GM18867 (cell line): ENCODE data around the gene KRTAP5-2.

ENCODE experiments used
- ATAC-seq: cut with Tn5 transposase; IDR thresholded peaks from one replicate; pipeline ENCODE4 v1.9.1; 2021; ENCODE audit warnings: mild to moderate bottlenecking, moderate library complexity; ENCODE audit not compliant: unreplicated experiment

KRTAP5-2 gene

DNA sequence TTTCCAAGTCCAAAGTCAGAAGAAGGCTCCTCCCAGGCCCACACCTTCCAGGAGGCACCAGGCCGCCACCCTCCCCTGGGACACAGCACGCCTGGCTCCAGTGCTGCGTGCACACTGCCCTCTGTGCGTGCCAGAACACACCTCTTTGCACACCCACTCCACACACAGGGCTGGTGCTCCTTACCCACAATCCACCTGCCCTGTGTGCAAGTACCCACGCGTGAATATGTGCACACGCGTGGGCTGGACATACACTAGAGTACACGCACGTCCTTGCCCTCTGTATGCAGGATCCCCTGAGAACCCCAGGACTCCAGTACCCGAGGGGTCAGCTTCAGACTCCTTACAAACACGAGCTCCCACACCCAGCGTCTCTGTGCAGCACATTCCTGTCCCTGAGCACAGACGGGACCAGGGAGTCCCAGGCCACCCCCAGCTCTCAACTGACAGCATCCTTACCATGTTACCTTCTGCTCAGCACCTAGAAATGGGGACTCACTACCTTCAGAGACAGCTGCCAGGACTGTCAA lies 28.8 kb downstream of the KRTAP5-2 start:
- no peak for ATAC-seq

GRCh38 chr11:1568441-1568911 lies 29.6 kb downstream of the KRTAP5-2 start:
- no peak for ATAC-seq

DNA sequence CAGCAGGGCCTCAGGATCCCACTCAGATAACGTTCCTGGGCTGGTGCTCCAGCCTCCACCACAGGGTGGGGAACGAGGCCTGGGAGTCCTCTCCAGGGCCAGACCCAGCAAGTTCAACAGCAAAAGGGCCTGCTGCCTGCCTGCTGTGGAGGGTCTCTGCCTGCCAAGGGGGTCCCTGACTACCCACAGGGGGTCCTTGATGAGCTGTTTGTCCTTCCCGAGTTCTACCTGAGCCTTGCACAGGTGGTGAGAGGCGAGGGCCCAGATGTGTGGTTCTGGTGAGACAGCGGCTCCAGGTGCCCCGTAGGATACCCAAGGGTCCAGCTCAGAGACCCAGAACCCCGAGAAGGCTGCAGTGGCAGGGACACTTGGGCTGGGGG lies 30.4 kb downstream of the KRTAP5-2 start:
- ATAC-seq: no peak

GRCh38 chr11:1567052-1567720 lies 30.9 kb downstream of the KRTAP5-2 start:
- ATAC-seq: no peak

GRCh38 chr11:1566381-1567051 lies 31.6 kb downstream of the KRTAP5-2 start:
- no peak for ATAC-seq

DNA sequence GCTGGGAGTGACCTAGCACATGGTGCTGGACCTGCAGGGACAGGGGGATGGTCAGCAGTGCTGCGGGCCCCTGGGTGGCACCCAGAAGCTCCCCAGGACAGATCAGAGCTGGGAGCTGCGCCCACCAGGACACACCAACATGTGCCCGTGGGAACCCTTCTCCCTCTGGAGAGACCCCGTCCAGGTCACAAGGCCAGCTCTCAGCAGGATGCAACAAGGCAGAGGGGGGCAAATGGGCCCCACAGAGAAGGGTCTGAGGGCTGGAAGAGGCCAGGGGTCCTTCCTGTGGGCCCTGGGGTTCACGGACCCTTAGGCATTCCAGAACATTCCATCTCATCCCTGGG lies 32.2 kb downstream of the KRTAP5-2 start:
- ATAC-seq: no peak

DNA sequence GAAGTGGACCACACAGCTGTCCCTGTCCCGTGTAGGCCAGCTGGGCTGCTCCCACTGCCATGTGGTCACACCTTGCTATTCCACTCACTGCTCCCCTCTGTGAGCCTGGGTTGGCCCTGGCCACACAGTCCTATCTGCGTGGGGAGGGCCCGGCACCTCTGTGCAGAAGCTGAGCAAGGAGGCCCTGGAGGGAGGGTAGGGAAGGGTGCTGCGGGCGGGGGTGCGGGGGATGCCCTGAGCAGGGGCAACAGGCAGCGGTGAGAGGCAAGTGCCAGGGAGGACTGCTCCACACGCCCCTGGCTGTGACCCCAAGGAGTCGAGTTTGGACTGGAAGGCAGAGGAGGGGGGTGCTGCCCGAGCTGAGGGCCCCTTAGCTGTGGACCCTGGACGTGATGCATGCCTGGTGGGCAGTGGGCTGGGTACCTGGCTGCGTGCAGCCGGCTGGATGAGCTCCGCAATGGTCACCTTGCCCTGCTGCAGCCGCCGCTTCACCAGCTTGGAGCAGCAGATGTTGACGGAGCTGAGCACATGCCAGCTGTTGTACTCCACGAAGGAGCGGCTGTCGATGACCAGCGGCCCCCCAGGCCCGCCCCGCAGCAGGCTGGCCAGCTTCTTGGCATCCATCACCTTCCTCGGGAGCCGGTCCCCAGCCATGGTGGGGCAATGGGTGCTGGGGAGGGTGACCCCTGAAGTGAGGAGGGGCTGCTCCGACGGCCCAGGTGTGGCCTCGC lies 32.8 kb downstream of the KRTAP5-2 start:
- ATAC-seq: no peak

DNA sequence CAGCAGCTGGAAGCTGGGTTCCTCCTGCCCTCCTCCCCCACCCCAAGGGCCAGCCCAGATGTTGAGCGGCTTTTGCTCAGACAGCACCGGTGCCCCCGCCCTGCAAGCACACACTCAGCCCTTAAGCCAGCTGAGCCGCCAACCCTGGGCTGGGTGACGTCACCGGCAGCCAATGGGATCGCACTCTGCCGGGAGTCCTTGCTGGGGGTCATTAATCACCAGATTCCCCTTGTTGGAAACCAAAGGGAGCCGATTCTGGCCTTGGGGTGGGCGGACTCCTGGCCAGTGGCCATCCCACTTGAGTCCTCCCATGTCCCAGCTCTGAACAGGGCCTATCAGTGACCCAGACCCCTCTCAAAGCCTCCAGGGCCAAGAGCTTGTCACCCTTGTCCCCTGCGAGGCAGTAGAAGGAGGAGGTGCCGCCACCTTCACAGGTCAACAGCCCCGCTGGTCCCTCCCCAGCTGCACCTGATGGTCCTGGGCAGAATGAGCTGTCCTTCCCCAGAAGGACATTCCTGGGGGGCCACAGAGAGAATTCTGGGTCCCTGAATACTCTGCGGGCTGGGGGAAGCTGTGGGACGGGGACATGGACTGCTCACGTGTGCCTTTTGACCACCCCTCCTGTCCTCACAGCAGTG lies 33.4 kb downstream of the KRTAP5-2 start:
- no peak for ATAC-seq

DNA sequence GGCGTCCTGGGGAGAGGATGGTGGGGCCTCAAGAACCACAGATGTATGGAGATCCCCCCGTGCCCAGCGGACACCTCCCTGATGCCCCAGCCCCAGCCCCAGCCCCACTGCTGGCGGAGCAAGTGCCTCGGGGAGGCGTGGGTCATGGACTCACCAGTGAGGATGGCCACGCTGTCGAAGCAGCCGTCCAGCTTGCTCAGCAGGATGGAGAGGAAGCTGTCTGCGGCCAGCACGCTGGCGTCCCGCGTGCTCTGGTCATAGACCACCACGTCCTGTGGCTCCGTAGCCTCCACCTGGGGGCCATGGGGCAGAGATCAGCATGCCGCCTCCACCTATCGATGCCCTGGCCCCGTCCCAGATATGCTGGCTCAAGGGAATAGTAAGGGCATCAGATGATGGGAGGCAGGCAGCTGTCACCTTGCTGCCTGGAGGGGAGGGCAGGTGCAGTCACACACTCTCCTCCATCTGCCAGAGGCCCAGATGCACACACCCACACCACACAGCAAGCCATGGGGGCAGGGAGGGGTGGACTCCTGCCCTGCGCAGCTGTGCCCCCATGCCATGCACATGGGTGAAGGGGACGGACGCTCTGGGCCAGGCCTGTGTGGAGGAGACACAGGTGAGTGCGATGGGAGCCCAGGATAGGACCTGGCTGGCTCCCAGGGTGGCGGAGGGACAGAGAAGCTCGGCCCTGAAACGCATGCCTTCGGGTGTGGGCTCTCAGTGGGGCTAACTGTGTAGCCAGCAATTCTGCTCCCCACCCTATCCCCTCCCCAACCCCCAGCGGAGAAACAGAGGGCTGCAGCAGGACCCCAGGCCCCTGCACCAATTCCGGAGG lies 34.2 kb downstream of the KRTAP5-2 start:
- no peak for ATAC-seq

GRCh38 chr11:1563149-1563638 lies 34.9 kb downstream of the KRTAP5-2 start:
- ATAC-seq: no peak

DNA sequence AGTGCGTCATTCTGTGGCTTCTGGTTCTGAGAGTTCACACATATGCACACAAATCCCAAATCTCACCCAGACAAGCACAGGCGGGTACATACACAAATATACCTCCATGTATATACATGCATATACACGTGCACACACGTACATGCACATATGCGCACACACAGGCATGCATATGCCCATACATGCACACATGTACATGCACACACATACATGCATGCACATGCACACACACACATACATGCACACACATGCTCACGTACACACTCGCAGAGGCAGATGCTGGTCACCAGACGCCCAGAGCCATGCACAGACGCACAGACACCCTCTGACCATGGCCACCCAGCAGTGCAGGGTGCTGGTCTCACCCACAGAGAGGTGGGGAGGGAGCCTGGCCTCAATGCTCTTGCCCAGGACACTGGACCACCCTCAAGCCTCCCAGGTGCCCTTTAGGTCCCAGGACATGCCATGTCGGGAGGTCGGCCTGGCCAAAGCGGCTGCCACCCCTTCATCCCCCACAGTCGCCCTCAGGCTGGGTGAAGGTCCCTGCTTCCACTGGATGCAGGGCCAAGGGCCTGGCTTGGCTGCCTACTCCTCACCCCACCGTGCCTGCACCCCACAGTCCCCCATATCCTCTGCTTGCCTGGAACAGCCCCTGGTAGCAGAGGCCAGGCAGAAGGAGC lies 35.5 kb downstream of the KRTAP5-2 start:
- no peak for ATAC-seq

DNA sequence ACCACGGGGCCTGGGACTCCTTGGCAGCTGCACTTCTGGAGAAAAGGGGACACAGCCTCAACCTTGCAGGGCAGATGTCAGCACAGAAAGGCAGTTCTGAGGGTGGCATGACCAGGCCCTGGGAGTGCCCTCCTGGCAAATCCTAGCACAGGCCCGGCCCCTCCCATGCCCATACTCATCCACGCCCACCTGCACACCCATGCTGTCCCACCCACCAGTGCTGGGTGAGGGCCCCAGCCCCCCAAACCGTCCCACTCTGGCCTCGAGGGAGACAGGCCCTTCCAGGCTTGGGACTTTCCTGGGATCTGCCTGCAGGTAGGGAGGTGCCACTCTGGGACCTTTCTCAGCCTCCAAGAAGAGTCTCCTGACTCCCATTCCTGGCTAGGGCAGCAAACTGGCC lies 36.1 kb downstream of the KRTAP5-2 start:
- no peak for ATAC-seq

DNA sequence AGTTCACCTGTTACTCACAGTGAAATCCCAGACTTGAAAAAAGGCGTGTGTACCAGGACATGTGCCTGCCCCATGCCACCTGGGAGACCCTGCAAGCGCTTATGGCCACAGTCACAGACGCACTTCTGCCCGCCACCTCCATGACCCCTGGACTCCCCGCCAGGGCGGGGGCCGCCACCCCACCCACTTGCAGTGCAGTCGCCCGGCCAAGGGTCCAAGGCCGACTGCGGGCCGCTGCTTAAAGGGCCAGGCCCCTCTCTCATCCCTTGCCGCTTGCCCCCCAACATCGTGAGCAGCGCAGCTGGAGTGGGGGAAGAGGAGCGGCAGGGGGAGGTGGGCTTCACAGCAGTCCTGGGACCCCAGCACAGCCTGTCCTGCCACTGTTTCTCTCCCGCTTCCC lies 36.8 kb downstream of the KRTAP5-2 start:
- no peak for ATAC-seq

- no peak for ATAC-seq
Observed at GRCh38 chr11:1560649-1561251, 37.3 kb downstream of the KRTAP5-2 start.

DNA sequence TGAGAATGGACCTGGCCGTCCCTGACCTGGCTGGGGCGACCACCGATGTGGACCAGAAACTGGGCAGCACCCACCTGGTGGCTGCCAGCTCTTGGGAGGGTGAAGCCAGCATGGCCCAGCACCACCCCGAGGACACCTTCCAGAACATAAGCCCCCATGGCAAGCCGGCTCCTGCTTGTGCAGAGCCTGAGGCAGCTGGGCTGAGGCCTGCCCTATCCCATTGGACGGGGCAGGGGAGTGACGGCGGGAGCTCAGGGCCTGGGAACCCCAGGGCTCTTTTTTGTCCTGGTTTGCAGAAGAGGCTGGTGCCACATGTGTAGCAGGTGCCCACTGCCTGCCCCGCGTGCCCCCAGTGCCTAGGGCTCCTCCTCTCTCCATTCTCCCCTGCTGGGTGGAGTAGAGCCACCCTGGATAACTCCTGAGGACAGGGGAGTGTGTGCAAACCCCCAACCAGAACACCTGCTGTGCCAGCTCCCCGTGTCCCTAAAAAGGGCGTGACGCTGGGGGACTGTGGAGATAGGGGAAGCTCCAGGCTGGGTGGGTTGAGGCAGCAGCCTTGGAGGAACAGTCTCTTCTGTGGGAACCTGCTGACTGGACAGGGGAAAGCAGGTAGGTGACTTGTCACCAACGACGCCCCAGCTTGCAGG lies 38.0 kb downstream of the KRTAP5-2 start:
- no peak for ATAC-seq

DNA sequence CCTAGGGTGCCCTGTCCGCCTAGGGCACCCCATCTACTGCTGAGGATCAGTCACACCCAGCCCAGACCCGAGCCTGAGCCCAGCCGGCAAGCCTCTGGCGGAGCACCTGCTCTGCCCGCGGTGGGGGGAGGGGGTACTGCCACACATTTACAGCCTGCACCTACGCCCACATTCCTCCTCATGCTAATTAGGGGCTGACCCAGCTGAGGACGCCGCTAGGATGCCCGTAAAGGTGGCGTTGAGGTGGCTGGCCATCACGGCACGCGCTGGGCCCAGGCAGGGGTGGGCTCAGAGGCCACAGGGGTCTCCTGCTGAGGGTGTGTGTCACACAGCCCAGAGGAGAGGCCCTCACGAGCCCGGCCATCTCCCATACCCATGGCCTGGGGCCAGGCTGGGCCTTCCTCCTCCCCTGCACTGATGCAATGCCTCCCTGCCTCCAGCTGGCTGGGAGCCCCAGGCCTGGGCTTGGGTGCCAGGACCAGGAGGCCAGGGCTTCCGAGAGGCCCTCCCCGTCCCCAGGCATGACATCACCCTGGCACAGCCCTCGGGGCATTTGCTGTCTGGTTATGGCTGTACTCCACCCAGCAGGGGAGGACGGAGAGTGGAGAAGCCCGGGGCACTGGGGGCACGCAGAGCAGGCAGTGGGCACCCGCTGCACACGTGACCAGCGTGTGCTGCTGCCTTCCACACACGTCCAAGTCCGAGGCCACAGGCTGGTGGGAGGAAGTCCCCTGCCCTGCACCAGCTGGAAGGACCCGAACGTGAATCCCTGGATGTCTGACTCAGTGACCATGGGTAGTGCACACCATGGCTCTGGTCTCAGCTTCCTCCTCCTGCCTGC lies 38.8 kb downstream of the KRTAP5-2 start:
- ATAC-seq: no peak

GRCh38 chr11:1558775-1559110 lies 39.4 kb downstream of the KRTAP5-2 start:
- no peak for ATAC-seq
